Right atrium auricular region (tissue), 2 donors: ENCODE data around the gene PWP2. TPM values are rescaled to one million over a fixed set of nuclear protein-coding genes. Genes with fewer than 3 reads are reported as not detected.

Experiments
- DNase-seq: peaks from one replicate; pipeline ENCODE4 v3.0.0-alpha.2; 2019; ENCODE audit warnings: low spot score
- H3K27ac ChIP-seq, 2 donors: fragments of 200-600 bp; sonication (generic); 1 replicate in 1 of 2; 2 replicates in 1 of 2; pipeline ENCODE4 v1.5.1; 2016 to 2019
- H3K27me3 ChIP-seq, 2 donors: fragments of 200-600 bp; sonication (generic); one replicate each; pipeline versions ENCODE4 v1.5.1 to v1.6.0; 2017 to 2019
- H3K36me3 ChIP-seq: fragments of 200-600 bp; sonication (generic); one replicate; pipeline ENCODE4 v1.5.1; 2016
- H3K4me1 ChIP-seq, 2 donors: fragments of 200-600 bp; sonication (generic); one replicate each; pipeline versions ENCODE4 v1.5.1 to v1.6.0; 2017 to 2019
- H3K4me3 ChIP-seq, 2 donors: fragments of 200-600 bp; sonication (generic); 1 replicate in 1 of 2; 2 replicates in 1 of 2; pipeline ENCODE4 v1.5.1; 2017 to 2019; ENCODE audit warnings: mild to moderate bottlenecking in 1 of 2, moderate library complexity in 1 of 2
- H3K9me3 ChIP-seq, 2 donors: fragments of 200-600 bp; sonication (generic); one replicate each; pipeline ENCODE4 v1.5.1; 2019
- CTCF ChIP-seq, 2 donors: fragments of 200-600 bp; sonication (generic); IDR thresholded peaks; one replicate each; pipeline ENCODE4 v1.5.1; 2019; ENCODE audit warnings: antibody characterized with exemption in 2 of 2
- total RNA-seq, 2 donors: library from RNA; depleted of rRNA; stranded (reverse); fragments of >200 nt; gene quantifications; one replicate each; pipeline ENCODE4 v1.1.0, GENCODE V29; 2016

PWP2 gene
- total RNA-seq, 2 donors from 2014 or later: 3.1 to 10.4 TPM

GRCh38 chr21:44070391-44070790 lies 36.8 kb upstream of the PWP2 start:
- no peaks in the 10 kb centered on the region for H3K27me3 ChIP-seq
- no peak for DNase-seq
- no peak overlapping the region for H3K4me3 ChIP-seq
- H3K36me3 ChIP-seq: peaks cover 41% of the 10 kb centered on the region
- no peak for TF ChIP-seq CTCF (IDR thresholded peaks at IDR 0.05)
- H3K9me3 ChIP-seq: no peaks in the 10 kb centered on the region
- H3K27ac ChIP-seq: no peak overlapping the region
- no peaks in the 10 kb centered on the region for H3K4me1 ChIP-seq

GRCh38 chr21:44071359-44072104 lies 35.7 kb upstream of the PWP2 start:
- H3K4me3 ChIP-seq: no peak overlapping the region
- H3K27me3 ChIP-seq: no peaks in the 10 kb centered on the region
- H3K27ac ChIP-seq: no peak overlapping the region
- TF ChIP-seq CTCF (IDR thresholded peaks at IDR 0.05): no peak
- DNase-seq: no peak
- no peaks in the 10 kb centered on the region for H3K4me1 ChIP-seq
- H3K36me3 ChIP-seq: peaks cover 46% of the 10 kb centered on the region
- H3K9me3 ChIP-seq: no peaks in the 10 kb centered on the region

- Histone ChIP-seq H3K9me3 (no peaks in the 10 kb centered on the region), H3K4me3 (no peak overlapping the region), H3K27ac (no peak overlapping the region), H3K36me3 (peaks cover 46% of the 10 kb centered on the region), H3K27me3 (no peaks in the 10 kb centered on the region), H3K4me1 (no peaks in the 10 kb centered on the region)
- no peak for TF ChIP-seq CTCF (IDR thresholded peaks at IDR 0.05)
- no peak for DNase-seq
These were observed 35.1 kb upstream of the PWP2 start for GRCh38 chr21:44072111-44072510.

- Histone ChIP-seq H3K27ac (no peak overlapping the region), H3K36me3 (peaks cover 55% of the 10 kb centered on the region), H3K27me3 (no peaks in the 10 kb centered on the region), H3K4me1 (no peaks in the 10 kb centered on the region), H3K9me3 (no peaks in the 10 kb centered on the region), H3K4me3 (no peak overlapping the region)
- no peak for TF ChIP-seq CTCF (IDR thresholded peaks at IDR 0.05)
- no peak for DNase-seq
These were observed 32.8 kb upstream of the PWP2 start for GRCh38 chr21:44074315-44074958.

- Histone ChIP-seq H3K9me3 (no peaks in the 10 kb centered on the region), H3K36me3 (peaks cover 69% of the 10 kb centered on the region), H3K27me3 (no peaks in the 10 kb centered on the region), H3K4me1 (no peaks in the 10 kb centered on the region), H3K27ac (no peak overlapping the region), H3K4me3 (no peak overlapping the region)
- no peak for DNase-seq
- no peak for TF ChIP-seq CTCF (IDR thresholded peaks at IDR 0.05)
These were observed 30.9 kb upstream of the PWP2 start for GRCh38 chr21:44076316-44076715.
